GM18951 (cell line): Measurements from ENCODE around the gene STPG1.

ENCODE experiments used
- POLR2A ChIP-seq: IDR thresholded peaks from 4 replicates; pipeline ENCODE4 v1.6.1; 2011; ENCODE audit warnings: mild to moderate bottlenecking; ENCODE audit not compliant: insufficient read length, insufficient read depth; ENCODE audit errors: extremely low read depth
- in situ Hi-C: fragments of 300-500 bp; cut with MboI; formaldehyde crosslinking; loops from one replicate; pipeline ENCODE4 v1.12.0; 2022; ENCODE audit warnings: low sequenced_read_pairs, mixed read lengths, inconsistent platforms; ENCODE audit not compliant: unreplicated experiment

Gene STPG1

DNA sequence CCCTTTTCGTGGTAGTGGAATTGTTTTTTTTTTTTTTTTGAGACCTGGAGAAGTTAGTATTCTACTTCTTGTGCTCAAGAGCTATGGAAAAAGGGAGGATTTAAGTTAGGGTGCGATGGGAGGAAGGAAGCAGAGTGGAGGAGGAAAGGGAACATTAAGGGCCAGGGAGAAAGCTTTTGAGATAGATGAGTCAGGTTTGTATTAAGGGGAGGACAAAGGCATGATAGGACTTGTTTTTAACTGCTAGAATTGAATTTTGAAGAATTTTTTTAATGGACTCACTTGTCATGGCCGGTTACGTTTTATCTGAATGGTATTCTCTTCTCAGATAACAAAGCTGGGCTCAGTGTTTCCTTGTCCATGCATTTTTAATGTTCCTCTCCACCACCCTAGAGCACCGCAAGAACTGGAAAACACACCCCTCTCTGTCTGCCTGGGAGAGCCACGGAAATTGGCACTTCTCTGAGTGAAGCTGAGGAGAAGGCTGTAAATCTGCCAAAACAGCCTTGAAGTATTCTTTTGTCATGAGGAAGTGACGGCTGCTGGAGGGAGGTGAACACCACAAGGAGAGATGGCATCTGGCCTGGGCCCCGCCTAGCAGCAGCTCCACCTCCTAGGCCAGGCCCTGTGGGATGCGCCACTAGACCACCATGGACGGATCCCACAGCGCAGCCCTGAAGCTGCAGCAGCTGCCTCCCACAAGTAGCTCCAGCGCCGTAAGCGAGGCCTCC lies 5.5 kb upstream of the STPG1 start:
- no peak for TF ChIP-seq POLR2A
- in situ Hi-C loops: no loop called here

DNA sequence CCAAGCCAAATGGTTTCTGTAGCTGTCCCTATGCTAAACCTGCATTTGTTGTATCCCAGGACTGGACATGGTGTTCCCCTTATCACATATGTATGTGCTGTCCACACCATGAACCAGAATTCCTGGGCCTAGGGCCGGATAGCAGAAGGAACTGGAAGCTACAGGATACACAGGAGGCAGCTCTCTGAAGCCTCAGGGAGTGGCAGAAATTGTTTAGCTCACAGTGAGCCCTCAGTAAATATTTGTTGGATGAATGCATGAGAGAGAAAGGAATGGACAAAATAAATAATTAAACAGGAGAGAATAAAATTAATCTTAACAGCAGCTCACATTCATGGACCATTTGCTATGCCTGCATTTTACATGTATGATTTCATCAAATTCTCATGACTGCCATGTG lies 4.1 kb upstream of the STPG1 start:
- no peak for TF ChIP-seq POLR2A
- in situ Hi-C loops: no loop called here

DNA sequence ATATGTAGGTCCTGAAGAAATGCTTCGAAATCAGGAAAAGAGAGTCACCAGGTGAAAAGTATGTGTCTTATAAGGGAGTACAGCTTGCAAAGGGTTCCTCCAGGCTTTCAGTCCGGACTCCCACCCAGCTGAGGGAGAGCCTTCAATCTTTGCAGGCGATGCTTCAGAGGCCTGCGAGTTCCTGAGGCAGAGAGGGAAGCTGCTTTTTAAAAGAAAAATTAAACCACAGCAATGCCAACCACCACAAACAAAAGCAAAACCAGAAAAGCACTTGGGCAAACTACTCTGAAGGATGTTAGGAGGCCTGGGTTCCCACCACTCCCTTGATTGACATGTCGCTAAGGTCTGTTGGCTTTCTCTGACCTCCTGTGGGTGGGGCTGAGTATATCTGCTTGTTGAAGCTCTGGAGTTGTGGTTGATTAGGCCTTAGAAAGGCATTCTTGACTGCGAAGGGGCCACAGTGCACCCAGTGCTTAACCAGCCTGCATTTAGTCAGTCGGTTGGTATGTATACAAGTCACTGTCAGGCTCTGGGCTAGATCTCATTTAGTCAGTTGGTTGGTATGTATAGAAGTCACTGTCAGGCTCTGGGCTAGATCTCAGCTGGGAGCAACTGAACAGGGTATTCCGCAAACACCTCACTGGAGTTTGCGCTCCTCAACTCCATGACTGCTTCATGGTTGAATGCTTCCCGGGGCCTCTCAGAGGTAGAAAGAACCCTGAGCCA lies 3.2 kb upstream of the STPG1 start:
- TF ChIP-seq POLR2A: no peak
- in situ Hi-C loops: no loop called here

DNA sequence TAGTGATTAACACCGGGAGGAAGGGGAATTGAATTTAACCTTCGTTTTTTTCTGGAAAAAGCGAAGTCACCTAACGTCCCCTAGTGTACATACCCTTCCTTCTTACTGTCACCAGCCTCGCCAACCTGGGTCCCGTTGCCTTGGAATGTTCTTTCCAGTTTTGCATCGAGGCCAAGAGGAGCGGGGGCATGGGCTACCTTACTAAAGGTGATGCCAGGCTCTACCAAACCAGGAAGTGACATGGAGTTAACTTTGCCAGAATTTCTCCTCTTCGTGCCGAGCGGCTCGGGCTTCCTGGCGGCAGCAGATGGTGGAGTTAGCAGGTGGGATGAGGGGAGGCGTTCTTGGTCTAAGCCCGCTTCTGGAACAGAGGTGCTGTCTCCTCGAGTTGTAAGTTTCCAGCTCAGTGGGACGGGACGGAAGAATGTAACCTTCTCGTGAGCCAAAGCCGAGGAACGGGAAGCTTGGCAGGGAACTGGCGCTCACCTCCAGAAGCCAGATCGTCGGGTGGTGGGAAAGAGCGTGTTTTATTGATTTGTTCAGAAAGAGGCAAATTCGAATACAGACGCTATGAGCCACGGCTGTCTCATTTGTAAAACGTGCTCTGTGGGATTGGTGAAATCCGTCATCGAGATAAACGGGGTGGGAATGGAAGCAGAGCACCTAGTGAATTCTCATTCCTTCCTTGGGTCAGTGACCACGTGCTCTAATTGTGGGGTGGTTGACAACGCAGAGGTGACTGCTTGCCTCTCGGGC lies 2.5 kb upstream of the STPG1 start:
- TF ChIP-seq POLR2A: no peak
- in situ Hi-C loops: no loop called here

DNA sequence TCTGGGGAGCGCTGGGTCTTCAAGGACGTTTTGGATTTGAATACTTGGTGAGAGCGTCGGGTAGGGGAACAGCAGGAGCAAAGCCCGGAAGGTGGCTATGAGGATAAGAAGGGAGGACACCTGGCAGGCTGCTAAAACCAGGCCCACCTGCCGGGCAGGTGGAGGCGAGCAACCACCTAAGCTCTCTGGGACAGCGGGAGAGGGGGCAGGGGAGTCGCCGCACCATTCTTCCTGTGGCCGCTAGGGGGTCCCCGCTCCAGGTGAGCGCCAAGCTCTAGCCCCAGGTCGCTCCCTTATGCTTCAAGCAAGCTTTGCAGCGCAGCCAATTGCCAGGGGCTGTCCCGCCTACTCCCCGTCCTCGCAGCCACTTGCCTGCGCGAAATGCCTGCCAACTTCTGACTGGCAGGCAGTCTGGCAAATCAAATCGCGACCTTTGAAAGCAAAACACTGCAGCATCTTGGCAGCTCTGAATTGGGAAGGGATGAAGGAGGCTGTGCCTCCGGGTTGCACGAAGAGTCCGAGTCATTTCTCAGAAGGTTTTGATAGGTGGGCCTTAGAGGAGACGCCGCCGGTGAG lies 1.8 kb upstream of the STPG1 start, which contains the start of gene NIPAL3:
TSS of gene NIPAL3 (plus strand) at position 469 of the 576 bp plus-strand sequence. CDS start 3,746 bp downstream, outside the sequence.
- in situ Hi-C loops: no loop called here
- peak; percentile 43 for TF ChIP-seq POLR2A

DNA sequence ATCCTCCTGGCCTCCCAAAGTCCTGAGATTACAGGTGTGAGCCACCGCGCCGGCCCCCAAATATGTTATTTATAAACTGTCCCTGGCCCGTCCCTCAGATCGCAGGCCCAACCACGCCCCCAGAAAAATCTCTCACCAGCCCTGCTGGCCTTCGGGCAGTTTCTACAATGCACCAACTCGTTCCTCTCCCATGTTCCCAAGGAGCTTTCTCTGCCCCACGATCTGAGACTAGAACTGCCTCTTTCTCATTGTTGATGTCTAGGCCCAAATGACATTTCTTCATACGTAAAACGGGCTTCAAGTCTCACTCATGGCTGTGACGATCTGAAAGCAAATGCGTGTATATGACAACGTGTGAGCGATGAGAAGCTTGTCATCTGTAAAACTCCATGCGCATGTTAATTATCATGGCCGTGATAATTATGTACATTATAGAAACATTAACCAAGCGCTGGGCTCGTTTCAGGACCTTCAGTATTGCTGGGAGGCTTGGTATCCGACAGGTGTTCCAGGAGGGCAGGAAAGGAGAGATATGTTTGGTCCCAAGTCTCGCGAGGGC lies 1.3 kb upstream of the STPG1 start:
- in situ Hi-C loops: no loop called here
- no peak for TF ChIP-seq POLR2A

DNA sequence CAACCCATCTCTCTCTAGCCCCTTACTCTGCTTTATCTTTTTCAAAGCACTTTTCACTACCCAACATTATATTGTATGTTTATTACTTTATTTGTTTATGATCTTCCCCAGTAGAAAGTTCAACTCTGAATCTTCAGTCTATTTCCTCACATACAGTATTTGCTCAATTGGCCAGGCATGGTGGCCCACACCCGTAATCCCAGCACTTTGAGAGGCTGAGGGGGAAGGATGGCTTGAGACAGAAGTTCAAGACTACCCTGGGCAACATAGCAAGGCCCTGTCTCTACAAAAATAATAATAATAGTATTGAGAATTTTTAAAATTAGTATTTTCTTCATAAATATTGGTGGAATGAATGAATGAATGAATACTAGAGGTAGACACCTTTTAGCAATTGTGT lies 1.2 kb downstream of the STPG1 start:
- TF ChIP-seq POLR2A: no peak
- in situ Hi-C loops: no loop called here

DNA sequence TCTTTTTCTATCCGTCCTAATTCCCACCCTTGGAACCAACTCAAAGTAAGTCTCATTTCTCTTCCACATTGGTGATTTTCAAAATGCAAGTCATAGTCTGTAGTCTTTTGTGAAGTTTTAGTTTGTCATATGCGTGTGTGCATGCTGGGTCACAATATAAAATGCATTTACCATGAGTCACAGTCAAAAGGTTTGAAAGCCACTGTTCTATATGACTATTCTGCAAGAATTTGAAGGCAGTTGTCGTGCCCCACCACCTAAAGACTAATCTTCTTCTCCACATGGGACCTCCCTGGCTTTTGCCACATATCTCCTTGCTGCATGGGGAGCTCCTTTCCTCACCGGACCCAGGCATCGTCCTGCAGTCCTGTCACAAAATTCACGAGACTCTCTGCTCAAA lies 1.6 kb downstream of the STPG1 start:
- no peak for TF ChIP-seq POLR2A
- in situ Hi-C loops: no loop called here

DNA sequence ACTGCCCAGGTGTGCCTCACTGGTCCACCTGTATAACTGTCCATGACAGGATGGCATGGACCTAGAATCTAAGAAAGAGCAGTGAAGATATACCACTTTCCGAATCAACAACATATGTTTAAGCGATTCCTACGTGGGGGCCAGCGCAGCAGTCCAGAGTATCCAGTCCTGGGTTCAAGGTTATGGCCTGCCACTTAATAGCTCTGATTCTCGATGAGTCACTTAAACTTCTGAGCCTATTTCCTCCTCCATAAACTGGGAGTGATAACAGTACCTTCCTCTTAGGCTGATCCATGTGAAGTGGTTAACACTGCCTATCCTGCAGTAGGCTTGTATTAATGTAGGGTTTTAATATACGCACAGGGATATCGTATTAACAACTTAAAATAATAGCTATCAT lies 2.8 kb downstream of the STPG1 start:
- no peak for TF ChIP-seq POLR2A
- in situ Hi-C loops: no loop called here

DNA sequence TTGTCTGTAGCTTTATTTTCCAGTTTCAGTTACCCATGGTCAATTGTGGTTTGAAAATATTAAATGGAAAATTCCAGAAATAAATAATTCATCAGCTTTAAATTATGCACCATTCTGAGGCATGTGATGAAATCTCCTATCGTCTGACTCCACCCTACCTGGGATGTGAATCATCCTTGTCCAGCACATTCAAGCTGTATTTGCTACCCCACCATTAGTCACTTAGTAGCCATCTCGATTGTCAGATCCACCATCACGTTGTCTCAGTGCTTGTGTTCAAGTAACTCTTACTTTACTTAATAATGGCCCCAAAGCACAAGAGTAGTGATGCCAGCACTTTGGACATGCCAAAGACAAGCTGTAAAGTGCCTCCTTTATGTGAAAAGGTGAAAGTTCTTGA lies 4.0 kb downstream of the STPG1 start:
- in situ Hi-C loops: no loop called here
- no peak for TF ChIP-seq POLR2A

DNA sequence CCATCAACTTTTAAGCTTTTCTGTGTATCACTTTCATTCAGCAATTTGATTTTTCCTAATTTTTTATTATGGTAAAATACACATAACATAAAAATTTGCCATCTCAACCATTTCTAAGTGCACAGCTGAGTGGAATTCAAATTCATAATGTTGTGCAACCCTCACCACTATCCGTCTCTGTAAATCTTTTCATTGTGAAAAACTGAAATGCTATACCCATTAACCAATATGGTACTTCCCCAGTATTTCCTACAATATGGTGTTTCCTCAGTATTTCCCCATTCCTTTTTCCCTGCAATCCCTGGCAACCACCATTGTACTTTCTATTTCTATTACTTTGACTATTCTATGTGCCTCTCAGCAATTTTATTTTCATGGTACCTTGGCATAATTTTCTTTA lies 6.8 kb downstream of the STPG1 start:
- TF ChIP-seq POLR2A: no peak
- in situ Hi-C loops: no loop called here

DNA sequence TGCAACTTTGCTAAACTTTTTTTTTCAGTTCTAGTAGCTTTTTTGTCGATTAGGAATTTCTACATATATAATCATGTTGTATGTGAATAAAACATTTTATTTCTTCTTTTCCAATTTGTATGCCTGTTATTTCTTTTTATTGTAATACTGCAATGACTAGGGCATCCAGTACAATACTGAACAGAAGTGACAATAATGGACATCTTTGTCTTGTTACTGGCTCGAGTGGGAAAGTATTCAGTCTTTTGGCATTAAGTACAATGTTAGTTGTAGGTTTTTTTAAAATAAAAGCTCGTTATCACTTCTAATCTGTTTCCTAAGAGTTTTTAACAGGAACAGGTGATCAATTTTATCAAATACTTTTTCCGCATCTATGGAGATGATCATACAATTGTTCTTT lies 9.8 kb downstream of the STPG1 start:
- in situ Hi-C loops: no loop called here
- no peak for TF ChIP-seq POLR2A

DNA sequence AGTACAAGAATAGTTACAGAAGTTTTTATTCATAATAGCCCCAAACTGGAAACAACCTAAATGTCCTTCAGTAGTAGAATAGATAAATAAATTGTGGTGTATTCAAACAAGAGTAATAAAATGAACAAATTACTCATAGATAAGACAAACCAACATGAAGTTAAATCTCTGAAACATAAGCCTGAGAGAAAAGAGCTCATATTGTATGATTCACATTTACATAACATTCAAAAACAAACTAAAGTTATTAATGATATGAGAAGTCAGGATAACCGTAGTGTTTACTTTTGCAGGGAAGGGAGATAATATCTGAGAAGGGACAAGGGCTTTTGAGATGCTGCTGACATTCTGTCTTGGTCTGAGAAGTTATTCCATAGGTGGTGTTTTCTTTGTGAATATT lies 13.5 kb downstream of the STPG1 start:
- in situ Hi-C loops: no loop called here
- TF ChIP-seq POLR2A: no peak
